IMR-90 (cell line): ENCODE measurements around the gene PLXND1. TPM values are rescaled to one million over a fixed set of nuclear protein-coding genes. Genes with fewer than 3 reads are reported as not detected.
A peak's percentile ranks its signal among the peaks of the same experiment; 100 is the strongest.

Experiments
- ATAC-seq: fragments of 200-7000 bp; cut with Tn5 transposase; 2 replicates; pipeline ENCODE4 v1.9.1; 2020; ENCODE audit warnings: low read depth, mild to moderate bottlenecking, moderate library complexity
- BruUV-seq: library from RNA; stranded (reverse); fragments of 400-500 nt; replicated peaks from 2 replicates; lab custom pipeline; 2021; lab: Mats Ljungman, UMichigan
- CTCF ChIA-PET: fragments of 300-600 bp; formaldehyde crosslinking; extraction: SDS; loops from one replicate; lab custom pipeline; 2021; ENCODE audit warnings: antibody characterized with exemption; lab: Yijun Ruan, JAX
- POLR2A ChIA-PET: fragments of 300-600 bp; sonication (Branson Sonifier 250); formaldehyde crosslinking; loops from one replicate; lab custom pipeline; 2022; ENCODE audit warnings: antibody characterized with exemption; ENCODE audit not compliant: unreplicated experiment; lab: Charles Lee
- DNase-seq: peaks from one replicate; pipeline ENCODE4 v3.0.0; 2013
- H2AFZ ChIP-seq: replicated peaks from 2 replicates; pipeline ENCODE3; 2013; ENCODE audit warnings: low read length, mild to moderate bottlenecking; ENCODE audit not compliant: poor library complexity
- H2AK5ac ChIP-seq: 2 replicates; pipeline ENCODE4 v1.6.1; 2013; ENCODE audit warnings: low read depth, low read length, inconsistent platforms
- H2AK9ac ChIP-seq: replicated peaks from 2 replicates; pipeline ENCODE3; 2013; ENCODE audit warnings: mild to moderate bottlenecking, low read depth, low read length, moderate library complexity; ENCODE audit not compliant: poor library complexity
- H2BK120ac ChIP-seq: 2 replicates; pipeline ENCODE4 v1.6.1; 2013; ENCODE audit warnings: low read depth, low read length, inconsistent platforms
- H2BK15ac ChIP-seq: 3 replicates; pipeline ENCODE4 v1.6.1; 2013; ENCODE audit warnings: low read depth, low read length, inconsistent platforms
- H2BK20ac ChIP-seq: 2 replicates; pipeline ENCODE4 v1.6.1; 2013; ENCODE audit warnings: low read depth, mild to moderate bottlenecking, inconsistent platforms, low read length, moderate library complexity
- H2BK5ac ChIP-seq: 2 replicates; pipeline ENCODE4 v1.6.1; 2013; ENCODE audit warnings: mild to moderate bottlenecking, low read depth, low read length, inconsistent platforms; ENCODE audit not compliant: poor library complexity, severe bottlenecking
- H3K14ac ChIP-seq: replicated peaks from 2 replicates; pipeline ENCODE4 v1.6.1; 2013; ENCODE audit warnings: low read depth, low read length, inconsistent platforms
- H3K18ac ChIP-seq: 2 replicates; pipeline ENCODE4 v1.6.1; 2013; ENCODE audit warnings: low read depth, low read length, control low read depth
- H3K23ac ChIP-seq: 2 replicates; pipeline ENCODE4 v1.6.1; 2013; ENCODE audit warnings: low read depth, low read length, inconsistent platforms
- H3K27ac ChIP-seq: 2 replicates; pipeline ENCODE4 v1.5.1; 2013; ENCODE audit warnings: mild to moderate bottlenecking, control low read depth, low read length; ENCODE audit not compliant: insufficient read depth
- H3K27me3 ChIP-seq: 2 replicates; pipeline ENCODE4 v1.6.1; 2013; ENCODE audit warnings: low read length; ENCODE audit not compliant: control insufficient read depth, insufficient read depth
- H3K36me3 ChIP-seq: 2 replicates; pipeline ENCODE4 v1.6.1; 2013; ENCODE audit warnings: low read length, mixed read lengths; ENCODE audit not compliant: control insufficient read depth, insufficient read depth
- H3K4ac ChIP-seq: 2 replicates; pipeline ENCODE4 v1.6.1; 2013; ENCODE audit warnings: low read depth, low read length, inconsistent platforms
- H3K4me1 ChIP-seq: 2 replicates; pipeline ENCODE4 v1.6.1; 2013; ENCODE audit warnings: low read length, mixed read lengths; ENCODE audit not compliant: control insufficient read depth, insufficient read depth
- H3K4me2 ChIP-seq: 2 replicates; pipeline ENCODE4 v1.6.1; 2013; ENCODE audit warnings: low read depth, mild to moderate bottlenecking, control low read depth, low read length, moderate library complexity
- H3K4me3 ChIP-seq: 2 replicates; pipeline ENCODE4 v1.5.1; 2013; ENCODE audit warnings: low read depth, mild to moderate bottlenecking, control low read depth, low read length, moderate library complexity; ENCODE audit not compliant: insufficient read depth
- H3K56ac ChIP-seq: 2 replicates; pipeline ENCODE4 v1.6.1; 2013; ENCODE audit warnings: low read length, inconsistent platforms; ENCODE audit not compliant: insufficient read depth; ENCODE audit errors: extremely low read depth
- H3K79me1 ChIP-seq, 2 experiments: 2 replicates each; pipeline ENCODE4 v1.6.1; 2013; ENCODE audit warnings: low read length in 2 of 2, inconsistent platforms in 1 of 2, low read depth in 1 of 2
- H3K9ac ChIP-seq: 2 replicates; pipeline ENCODE4 v1.6.1; 2013; ENCODE audit warnings: low read depth, low read length, control low read depth
- H3K9me1 ChIP-seq: 2 replicates; pipeline ENCODE4 v1.6.1; 2013; ENCODE audit warnings: low read length, inconsistent platforms; ENCODE audit not compliant: insufficient read depth
- H3K9me3 ChIP-seq: 2 replicates; pipeline ENCODE4 v1.6.1; 2013; ENCODE audit warnings: low read length; ENCODE audit not compliant: control insufficient read depth, insufficient read depth
- H4K20me1 ChIP-seq: 2 replicates; pipeline ENCODE4 v1.6.1; 2013; ENCODE audit warnings: low read length, inconsistent platforms; ENCODE audit not compliant: insufficient read depth
- H4K5ac ChIP-seq: 2 replicates; pipeline ENCODE4 v1.6.1; 2013; ENCODE audit warnings: mild to moderate bottlenecking, low read depth, low read length, control low read depth
- H4K8ac ChIP-seq, 2 experiments: 2 replicates each; pipeline ENCODE4 v1.6.1; 2013; ENCODE audit warnings: low read depth in 2 of 2, low read length in 2 of 2, control low read depth in 1 of 2, inconsistent platforms in 1 of 2
- H4K91ac ChIP-seq: 2 replicates; pipeline ENCODE4 v1.6.1; 2013; ENCODE audit warnings: low read depth, low read length, inconsistent platforms; ENCODE audit not compliant: insufficient read depth
- BHLHE40 ChIP-seq: fragments of 150-350 bp; IDR thresholded peaks from 2 replicates; pipeline ENCODE4 v1.6.1; 2016; ENCODE audit warnings: mild to moderate bottlenecking, low read depth, low read length
- CEBPB ChIP-seq: IDR thresholded peaks from 2 replicates; pipeline ENCODE4 v1.6.1; 2012; ENCODE audit warnings: low read depth, low read length, improper control_type of control experiment
- CHD1 ChIP-seq: IDR thresholded peaks from 2 replicates; pipeline ENCODE4 v1.6.1; 2012; ENCODE audit warnings: low read depth, low read length, improper control_type of control experiment
- FOS ChIP-seq: fragments of 150-350 bp; IDR thresholded peaks from 2 replicates; pipeline ENCODE4 v1.6.1; 2016; ENCODE audit warnings: low read depth, low read length
- MAFK ChIP-seq: IDR thresholded peaks from 2 replicates; pipeline ENCODE4 v1.6.1; 2012; ENCODE audit warnings: low read depth, low read length, improper control_type of control experiment
- MAZ ChIP-seq: IDR thresholded peaks from 2 replicates; pipeline ENCODE4 v1.6.1; 2012; ENCODE audit warnings: low read depth, mild to moderate bottlenecking, low read length, improper control_type of control experiment, moderate library complexity, borderline replicate concordance
- MXI1 ChIP-seq: IDR thresholded peaks from 2 replicates; pipeline ENCODE4 v1.6.1; 2012; ENCODE audit warnings: low read depth, mild to moderate bottlenecking, low read length, moderate library complexity, borderline replicate concordance
- NFE2L2 ChIP-seq: fragments of 150-350 bp; IDR thresholded peaks from 2 replicates; pipeline ENCODE4 v1.6.1; 2016; ENCODE audit warnings: low read depth, mild to moderate bottlenecking, low read length
- POLR2A ChIP-seq: IDR thresholded peaks from 2 replicates; pipeline ENCODE4 v1.6.1; 2012; ENCODE audit warnings: mild to moderate bottlenecking, low read depth, low read length
- RCOR1 ChIP-seq: IDR thresholded peaks from 2 replicates; pipeline ENCODE4 v1.6.1; 2012; ENCODE audit warnings: mild to moderate bottlenecking, low read length, improper control_type of control experiment; ENCODE audit not compliant: insufficient replicate concordance
- RFX5 ChIP-seq: IDR thresholded peaks from 2 replicates; pipeline ENCODE4 v1.8.0; 2012; ENCODE audit warnings: low read depth, mild to moderate bottlenecking, low read length, moderate library complexity
- SMC3 ChIP-seq: fragments of 150-350 bp; IDR thresholded peaks from 2 replicates; pipeline ENCODE4 v1.6.1; 2016; ENCODE audit warnings: low read depth, mild to moderate bottlenecking, antibody characterized with exemption, low read length, moderate library complexity
- WGBS, 2 experiments: methylation state at CpG; one replicate each; pipeline versions ENCODE4 v1.1.5 to v1.1.7; 2013; ENCODE audit warnings: missing lambda C conversion rate in 2 of 2; ENCODE audit not compliant: insufficient read length in 1 of 2; ENCODE audit errors: extremely low coverage in 2 of 2; 5-methylcytosine and 5-hydroxymethylcytosine counted together
- dilution Hi-C: fragments of 300-500 bp; cut with HindIII; formaldehyde crosslinking; loops from one replicate; pipeline ENCODE4 v1.14.3; 2018; ENCODE audit warnings: low sequenced_read_pairs; ENCODE audit not compliant: unreplicated experiment
- in situ Hi-C: fragments of 300-500 bp; cut with MboI; formaldehyde crosslinking; loops from 3 replicates; pipeline ENCODE4 v1.14.3; 2019; ENCODE audit warnings: low sequenced_read_pairs, inconsistent platforms, mixed read lengths
- intact Hi-C: fragments of 100-400 bp; cut with micrococcal nuclease; formaldehyde crosslinking; loops from 2 replicates; pipeline ENCODE4 v1.10.0; 2022
- polyA plus RNA-seq, 3 experiments: library from polyadenylated mRNA; depleted of rRNA; stranded (reverse); fragments of >200 nt; gene quantifications; 2 replicates each; pipeline ENCODE4 v1.2.3, GENCODE V29; 2012; ENCODE audit warnings: low replicate concordance in 1 of 3
- total RNA-seq: library from RNA; depleted of rRNA; stranded (reverse); fragments of >200 nt; gene quantifications from 2 replicates; pipeline ENCODE4 v1.2.3, GENCODE V29; 2012
- TF ChIP-seq, protein P1 (sequence below): fragments of 150-350 bp; IDR thresholded peaks from 2 replicates; pipeline ENCODE4 v1.6.1; 2016; ENCODE audit warnings: low read depth, mild to moderate bottlenecking, low read length, moderate library complexity, borderline replicate concordance
- TF ChIP-seq, protein P2 (sequence below): conservative IDR thresholded peaks from 2 replicates; pipeline ENCODE4 v1.5.1; 2012; ENCODE audit warnings: mild to moderate bottlenecking, low read depth, low read length, improper control_type of control experiment

The PLXND1 gene
- total and polyA plus RNA-seq, 2 of the 4 experiments (the other 2 are of a cell fraction) = 19.2 to 67.1 TPM

DNA sequence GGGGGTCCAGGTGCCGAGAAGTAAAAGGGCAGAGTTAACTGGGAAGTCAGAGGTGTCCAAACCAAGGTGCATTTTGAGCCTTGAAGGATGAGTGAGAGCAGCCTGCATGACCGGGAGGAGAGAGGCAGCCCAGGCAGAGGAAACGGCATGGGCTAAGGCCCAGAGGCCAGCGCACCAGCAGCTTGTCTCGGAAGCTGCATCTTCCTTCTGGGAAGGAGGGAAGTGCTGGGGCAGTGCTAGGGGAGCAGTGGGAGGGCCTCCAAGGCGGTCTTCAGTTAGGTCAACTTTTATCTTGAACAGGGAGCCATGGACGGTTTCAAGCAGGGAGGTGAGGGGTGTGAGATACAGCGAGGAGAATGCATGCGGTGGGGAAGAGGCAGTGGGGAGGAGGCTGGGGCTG lies 62.5 kb downstream of the PLXND1 start:
- intact Hi-C loops (no loop called here), in situ Hi-C loops (no loop called here)
- CTCF ChIA-PET = no interaction called here

More for the DNA sequence above, 62.5 kb downstream of the PLXND1 start:
- no peak overlapping the region for H3K18ac ChIP-seq
- 73% methylated on average over 9 of the region's 9 CpGs; no CpG with 5 or more reads in 1 of the 2 experiments for WGBS, 2 experiments
- ATAC-seq = no peak
- no peak overlapping the region for H3K4me3 ChIP-seq
- no peak overlapping the region for H2BK15ac ChIP-seq
- no peaks in the 10 kb centered on the region for H3K36me3 ChIP-seq
- H3K23ac ChIP-seq = no peak overlapping the region
- DNase-seq = no peak
- no peak overlapping the region for H2AK9ac ChIP-seq
- no peak overlapping the region for H4K5ac ChIP-seq
- H4K8ac ChIP-seq = no peak overlapping the region
- 0 out of 2 replicates have a peak, but pooled peaks cover under 1% of the 10 kb centered on the region for H3K9me1 ChIP-seq
- no peak overlapping the region for H3K4ac ChIP-seq
- no peak overlapping the region for H4K91ac ChIP-seq
- no peak overlapping the region for H3K4me2 ChIP-seq
- no peaks in the 10 kb centered on the region for H4K20me1 ChIP-seq
- no peaks in the 10 kb centered on the region for H3K4me1 ChIP-seq
- BruUV-seq = no TSS peak
- H2BK20ac ChIP-seq = no peak overlapping the region
- POLR2A ChIA-PET = no interaction called here
- dilution Hi-C loops = no loop called here
- H3K27ac ChIP-seq = no peak overlapping the region
- TF ChIP-seq CEBPB = no peak
- TF ChIP-seq CHD1 = no peak
- TF ChIP-seq MAZ = no peak
- no peak for TF ChIP-seq MXI1
- TF ChIP-seq, protein P1, sequence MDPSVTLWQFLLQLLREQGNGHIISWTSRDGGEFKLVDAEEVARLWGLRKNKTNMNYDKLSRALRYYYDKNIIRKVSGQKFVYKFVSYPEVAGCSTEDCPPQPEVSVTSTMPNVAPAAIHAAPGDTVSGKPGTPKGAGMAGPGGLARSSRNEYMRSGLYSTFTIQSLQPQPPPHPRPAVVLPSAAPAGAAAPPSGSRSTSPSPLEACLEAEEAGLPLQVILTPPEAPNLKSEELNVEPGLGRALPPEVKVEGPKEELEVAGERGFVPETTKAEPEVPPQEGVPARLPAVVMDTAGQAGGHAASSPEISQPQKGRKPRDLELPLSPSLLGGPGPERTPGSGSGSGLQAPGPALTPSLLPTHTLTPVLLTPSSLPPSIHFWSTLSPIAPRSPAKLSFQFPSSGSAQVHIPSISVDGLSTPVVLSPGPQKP = no peak
- no peak for TF ChIP-seq RFX5
- TF ChIP-seq MAFK = no peak
- TF ChIP-seq SMC3 = no peak
- TF ChIP-seq NFE2L2 = no peak
- no peak for TF ChIP-seq FOS
- TF ChIP-seq RCOR1 = no peak
- TF ChIP-seq, protein P2, sequence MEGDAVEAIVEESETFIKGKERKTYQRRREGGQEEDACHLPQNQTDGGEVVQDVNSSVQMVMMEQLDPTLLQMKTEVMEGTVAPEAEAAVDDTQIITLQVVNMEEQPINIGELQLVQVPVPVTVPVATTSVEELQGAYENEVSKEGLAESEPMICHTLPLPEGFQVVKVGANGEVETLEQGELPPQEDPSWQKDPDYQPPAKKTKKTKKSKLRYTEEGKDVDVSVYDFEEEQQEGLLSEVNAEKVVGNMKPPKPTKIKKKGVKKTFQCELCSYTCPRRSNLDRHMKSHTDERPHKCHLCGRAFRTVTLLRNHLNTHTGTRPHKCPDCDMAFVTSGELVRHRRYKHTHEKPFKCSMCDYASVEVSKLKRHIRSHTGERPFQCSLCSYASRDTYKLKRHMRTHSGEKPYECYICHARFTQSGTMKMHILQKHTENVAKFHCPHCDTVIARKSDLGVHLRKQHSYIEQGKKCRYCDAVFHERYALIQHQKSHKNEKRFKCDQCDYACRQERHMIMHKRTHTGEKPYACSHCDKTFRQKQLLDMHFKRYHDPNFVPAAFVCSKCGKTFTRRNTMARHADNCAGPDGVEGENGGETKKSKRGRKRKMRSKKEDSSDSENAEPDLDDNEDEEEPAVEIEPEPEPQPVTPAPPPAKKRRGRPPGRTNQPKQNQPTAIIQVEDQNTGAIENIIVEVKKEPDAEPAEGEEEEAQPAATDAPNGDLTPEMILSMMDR = no peak
- no peak for TF ChIP-seq POLR2A
- TF ChIP-seq BHLHE40 = no peak
- no peak overlapping the region for H2BK120ac ChIP-seq
- H3K9me3 ChIP-seq = no peaks in the 10 kb centered on the region
- 0 out of 2 replicates have a peak overlapping the region, but pooled peaks have one; percentile 2 for H2AK5ac ChIP-seq
- H2AFZ ChIP-seq = no peak overlapping the region
- no peaks in the 10 kb centered on the region for H3K27me3 ChIP-seq
- no peaks in the 10 kb centered on the region for H3K79me1 ChIP-seq
- H3K56ac ChIP-seq = no peak overlapping the region
- no peak overlapping the region for H2BK5ac ChIP-seq
- no peak overlapping the region for H3K9ac ChIP-seq
- H3K14ac ChIP-seq = no peak overlapping the region
